ENCODE measurements around the gene WDFY4. TPM values are rescaled to one million over a fixed set of nuclear protein-coding genes. Genes with fewer than 3 reads are reported as not detected.

Gene WDFY4
- total and polyA plus RNA-seq, 9 of the 15 experiments (the other 6 are each of a cell fraction or from before 2014, with no cell fraction given): 0.01 to 0.02 (median 0.01) TPM; not detected in 6

DNA sequence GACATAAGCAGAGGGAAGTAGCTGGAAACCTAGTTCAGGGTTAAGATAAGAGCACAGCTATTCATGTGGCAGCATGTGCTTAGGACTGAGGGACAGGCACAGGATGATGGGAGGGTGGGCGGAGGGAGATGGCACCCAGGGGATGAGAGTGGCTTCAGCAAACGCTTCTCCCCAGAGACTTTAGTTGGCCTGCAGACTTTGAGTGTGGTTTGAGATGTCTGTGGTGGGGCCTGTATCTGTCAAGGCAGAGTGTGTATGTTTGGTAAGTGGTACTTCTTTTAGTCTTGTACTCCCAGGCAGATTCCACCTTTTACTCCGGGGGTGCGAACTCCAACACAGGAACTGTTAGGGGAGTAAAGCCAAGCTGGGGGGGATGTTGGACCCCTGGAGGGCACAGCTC lies 88.9 kb downstream of the WDFY4 start:
- H3K27ac ChIP-seq (ENCODE audit: extremely low read depth, low read depth, low read length): no peak overlapping the region
- DNase-seq (ENCODE audit: extremely low read depth in 1 of 4, low spot score in 3 of 4): no peak
- H4K20me1 ChIP-seq (replicated peaks; ENCODE audit: control insufficient read depth, insufficient read depth, low read length): 0 out of 2 replicates have a peak, but pooled peaks cover 3% of the 10 kb centered on the region
- no peak overlapping the region for H3K4me3 ChIP-seq
- WGBS (ENCODE audit: insufficient coverage, low coverage, missing lambda C conversion rate): 3% methylated on average over 4 of the region's 4 CpGs
- H3K9me1 ChIP-seq (ENCODE audit: control insufficient read depth, insufficient read depth, low read length): no peaks in the 10 kb centered on the region
- CTCF ChIA-PET (ENCODE audit: low intra/inter-chr PET ratio): no interaction called here
- no peak overlapping the region for H3K4me2 ChIP-seq (ENCODE audit: insufficient read depth, low read length)
- no peak for ATAC-seq
- BruUV-seq (replicated peaks): no TSS peak
- H3K9ac ChIP-seq (ENCODE audit: insufficient read depth in 1 of 2, low read depth in 2 of 2, low read length in 2 of 2): no peak overlapping the region
- in situ Hi-C loops (cut with MboI) (no loop called here), intact Hi-C loops (cut with micrococcal nuclease) (no loop called here)
- H3K9me3 ChIP-seq (replicated peaks; ENCODE audit: control insufficient read depth, insufficient read depth, low read depth, low read length): no peaks in the 10 kb centered on the region
- POLR2A ChIA-PET: interaction anchor here (0.7 kb wide), 1 partner anchor 30 kb away, joined by 3 read pairs; no protein-coding TSS in a partner anchor
- H3K79me2 ChIP-seq (ENCODE audit: control insufficient read depth, insufficient read depth, low read length): no peaks in the 10 kb centered on the region
- FAIRE-seq: no peak
- no peak overlapping the region for H2AFZ ChIP-seq (ENCODE audit: low read depth, low read length)
- H3K4me1 ChIP-seq (replicated peaks in 1 of 2; ENCODE audit: control insufficient read depth in 2 of 2, insufficient read depth in 2 of 2, low read length in 2 of 2): peaks cover 0 to 8% of the 10 kb centered on the region in 2 experiments; a peak in 3 of 5 replicates
- no peaks in the 10 kb centered on the region for H3K36me3 ChIP-seq (ENCODE audit: control insufficient read depth, insufficient read depth, low read length)
- H3K27me3 ChIP-seq (ENCODE audit: control insufficient read depth in 2 of 2, insufficient read depth in 2 of 2, low read length in 2 of 2): peaks cover 13 to 28% of the 10 kb centered on the region in 2 experiments
- no peak for TF ChIP-seq MCM2 (IDR thresholded peaks at IDR 0.05; ENCODE audit: low read depth)
- TF ChIP-seq, protein P1, sequence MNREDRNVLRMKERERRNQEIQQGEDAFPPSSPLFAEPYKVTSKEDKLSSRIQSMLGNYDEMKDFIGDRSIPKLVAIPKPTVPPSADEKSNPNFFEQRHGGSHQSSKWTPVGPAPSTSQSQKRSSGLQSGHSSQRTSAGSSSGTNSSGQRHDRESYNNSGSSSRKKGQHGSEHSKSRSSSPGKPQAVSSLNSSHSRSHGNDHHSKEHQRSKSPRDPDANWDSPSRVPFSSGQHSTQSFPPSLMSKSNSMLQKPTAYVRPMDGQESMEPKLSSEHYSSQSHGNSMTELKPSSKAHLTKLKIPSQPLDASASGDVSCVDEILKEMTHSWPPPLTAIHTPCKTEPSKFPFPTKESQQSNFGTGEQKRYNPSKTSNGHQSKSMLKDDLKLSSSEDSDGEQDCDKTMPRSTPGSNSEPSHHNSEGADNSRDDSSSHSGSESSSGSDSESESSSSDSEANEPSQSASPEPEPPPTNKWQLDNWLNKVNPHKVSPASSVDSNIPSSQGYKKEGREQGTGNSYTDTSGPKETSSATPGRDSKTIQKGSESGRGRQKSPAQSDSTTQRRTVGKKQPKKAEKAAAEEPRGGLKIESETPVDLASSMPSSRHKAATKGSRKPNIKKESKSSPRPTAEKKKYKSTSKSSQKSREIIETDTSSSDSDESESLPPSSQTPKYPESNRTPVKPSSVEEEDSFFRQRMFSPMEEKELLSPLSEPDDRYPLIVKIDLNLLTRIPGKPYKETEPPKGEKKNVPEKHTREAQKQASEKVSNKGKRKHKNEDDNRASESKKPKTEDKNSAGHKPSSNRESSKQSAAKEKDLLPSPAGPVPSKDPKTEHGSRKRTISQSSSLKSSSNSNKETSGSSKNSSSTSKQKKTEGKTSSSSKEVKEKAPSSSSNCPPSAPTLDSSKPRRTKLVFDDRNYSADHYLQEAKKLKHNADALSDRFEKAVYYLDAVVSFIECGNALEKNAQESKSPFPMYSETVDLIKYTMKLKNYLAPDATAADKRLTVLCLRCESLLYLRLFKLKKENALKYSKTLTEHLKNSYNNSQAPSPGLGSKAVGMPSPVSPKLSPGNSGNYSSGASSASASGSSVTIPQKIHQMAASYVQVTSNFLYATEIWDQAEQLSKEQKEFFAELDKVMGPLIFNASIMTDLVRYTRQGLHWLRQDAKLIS (CRISPR knock-in tag; IDR thresholded peaks at IDR 0.05): no peak
